Esophagus squamous epithelium (tissue), 5 donors: ENCODE data around the gene MAD1L1. TPM values are rescaled to one million over a fixed set of nuclear protein-coding genes. Genes with fewer than 3 reads are reported as not detected.

ENCODE experiments used
- DNase-seq: peaks from one replicate; lab custom pipeline; 2025; lab: John Stamatoyannopoulos, UW
- H3K27ac ChIP-seq, 4 donors: fragments of 200-600 bp; sonication (generic); one replicate each; pipeline ENCODE4 v1.5.1; 2016 to 2019; ENCODE audit warnings: mild to moderate bottlenecking in 1 of 4
- H3K27me3 ChIP-seq, 4 donors: fragments of 200-600 bp; sonication (generic); 1 replicate in 3 of 4; 2 replicates in 1 of 4; pipeline versions ENCODE4 v1.5.1 to v1.6.0; 2017 to 2021; ENCODE audit warnings: antibody characterized with exemption in 1 of 4
- H3K36me3 ChIP-seq, 3 donors: fragments of 200-600 bp; sonication (generic); one replicate each; pipeline ENCODE4 v1.5.1; 2016 to 2019
- H3K4me1 ChIP-seq, 3 donors: fragments of 200-600 bp; sonication (generic); one replicate each; pipeline ENCODE4 v1.5.1; 2017 to 2019
- H3K4me3 ChIP-seq, 4 donors: fragments of 200-600 bp; sonication (generic); 1 replicate in 3 of 4; 2 replicates in 1 of 4; pipeline ENCODE4 v1.5.1; 2016 to 2019; ENCODE audit warnings: mild to moderate bottlenecking in 2 of 4, moderate library complexity in 1 of 4
- H3K9me3 ChIP-seq, 3 donors: fragments of 200-600 bp; sonication (generic); one replicate each; pipeline ENCODE4 v1.5.1; 2016 to 2019
- POLR2A ChIP-seq, 4 donors: fragments of 450-650 bp; IDR thresholded peaks; one replicate each; pipeline ENCODE4 v1.6.1; 2017; ENCODE audit warnings: antibody characterized with exemption in 4 of 4, mild to moderate bottlenecking in 4 of 4, moderate library complexity in 3 of 4
- WGBS, 2 donors: methylation state at CpG; one replicate each; pipeline ENCODE4 v1.1.5; 2018; 5-methylcytosine and 5-hydroxymethylcytosine counted together
- intact Hi-C: fragments of 100-400 bp; cut with DNase I; formaldehyde crosslinking; loops from one replicate; pipeline ENCODE4 v1.15.0; 2022
- total RNA-seq, 4 donors: library from RNA; depleted of rRNA; stranded (reverse); fragments of >200 nt; gene quantifications; one replicate each; pipeline ENCODE4 v1.1.0, GENCODE V29; 2016
- TF ChIP-seq, protein P1 (sequence below), 6 experiments: fragments of 450-650 bp in 4 of 6; fragments of 200-600 bp in 2 of 6; sonication (generic) in 2 of 6; IDR thresholded peaks; one replicate each; pipeline ENCODE4 v1.5.1; 2016 to 2019; ENCODE audit warnings: antibody characterized with exemption in 6 of 6, mild to moderate bottlenecking in 4 of 6, moderate library complexity in 4 of 6
- donor health status: DM: yes; HTN: yes; CAD: no.

MAD1L1 gene
- total RNA-seq, 4 donors from 2014 or later: 16.6 to 40.4 (median 30.2) TPM

- H3K4me1 ChIP-seq: peaks cover 0 to 12% (median 0%) of the 10 kb centered on the region in 3 donors
- H3K9me3 ChIP-seq: no peaks in the 10 kb centered on the region
- H3K4me3 ChIP-seq: no peak overlapping the region
- intact Hi-C loops: no loop called here
- H3K36me3 ChIP-seq: peaks cover 0 to 40% (median 7%) of the 10 kb centered on the region in 3 donors
- no peak for DNase-seq
- WGBS, 2 donors: 82 to 87% methylated on average over 5 to 10 of the region's 11 CpGs
- H3K27me3 ChIP-seq: no peaks in the 10 kb centered on the region
- H3K27ac ChIP-seq: no peak overlapping the region
- TF ChIP-seq POLR2A (IDR thresholded peaks at IDR 0.05): no peak
- TF ChIP-seq, protein P1, sequence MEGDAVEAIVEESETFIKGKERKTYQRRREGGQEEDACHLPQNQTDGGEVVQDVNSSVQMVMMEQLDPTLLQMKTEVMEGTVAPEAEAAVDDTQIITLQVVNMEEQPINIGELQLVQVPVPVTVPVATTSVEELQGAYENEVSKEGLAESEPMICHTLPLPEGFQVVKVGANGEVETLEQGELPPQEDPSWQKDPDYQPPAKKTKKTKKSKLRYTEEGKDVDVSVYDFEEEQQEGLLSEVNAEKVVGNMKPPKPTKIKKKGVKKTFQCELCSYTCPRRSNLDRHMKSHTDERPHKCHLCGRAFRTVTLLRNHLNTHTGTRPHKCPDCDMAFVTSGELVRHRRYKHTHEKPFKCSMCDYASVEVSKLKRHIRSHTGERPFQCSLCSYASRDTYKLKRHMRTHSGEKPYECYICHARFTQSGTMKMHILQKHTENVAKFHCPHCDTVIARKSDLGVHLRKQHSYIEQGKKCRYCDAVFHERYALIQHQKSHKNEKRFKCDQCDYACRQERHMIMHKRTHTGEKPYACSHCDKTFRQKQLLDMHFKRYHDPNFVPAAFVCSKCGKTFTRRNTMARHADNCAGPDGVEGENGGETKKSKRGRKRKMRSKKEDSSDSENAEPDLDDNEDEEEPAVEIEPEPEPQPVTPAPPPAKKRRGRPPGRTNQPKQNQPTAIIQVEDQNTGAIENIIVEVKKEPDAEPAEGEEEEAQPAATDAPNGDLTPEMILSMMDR (IDR thresholded peaks at IDR 0.05): no peak
Observed at GRCh38 chr7:2278026-2278425, 45.3 kb upstream of the MAD1L1 start.

- 93% methylated on average over 6 of the region's 18 CpGs; no CpG with 5 or more reads in 1 of the 2 donors for WGBS, 2 donors
- intact Hi-C loops: no loop called here
- no peak for TF ChIP-seq POLR2A (IDR thresholded peaks at IDR 0.05)
- TF ChIP-seq, protein P1 (IDR thresholded peaks at IDR 0.05): no peak
- H3K9me3 ChIP-seq: no peaks in the 10 kb centered on the region
- peaks cover 0 to 5% (median 0%) of the 10 kb centered on the region in 3 donors for H3K4me1 ChIP-seq
- peaks cover 1 to 57% (median 9%) of the 10 kb centered on the region in 3 donors for H3K36me3 ChIP-seq
- no peak overlapping the region for H3K4me3 ChIP-seq
- no peak overlapping the region for H3K27ac ChIP-seq
- no peaks in the 10 kb centered on the region for H3K27me3 ChIP-seq
- no peak for DNase-seq
Observed at GRCh38 chr7:2276107-2276506, 43.4 kb upstream of the MAD1L1 start.

- Histone ChIP-seq H3K27me3 (no peaks in the 10 kb centered on the region), H3K4me3 (no peak overlapping the region), H3K4me1 (no peaks in the 10 kb centered on the region), H3K9me3 (no peaks in the 10 kb centered on the region), H3K36me3 (peaks cover 4 to 65% (median 14%) of the 10 kb centered on the region in 3 donors), H3K27ac (no peak overlapping the region)
- 87 to 88% methylated on average over 9 to 14 of the region's 18 CpGs for WGBS, 2 donors
- no peak for TF ChIP-seq POLR2A (IDR thresholded peaks at IDR 0.05)
- TF ChIP-seq, protein P1 (IDR thresholded peaks at IDR 0.05): no peak
- intact Hi-C loops: no loop called here
- DNase-seq: no peak
Observed at GRCh38 chr7:2275101-2275500, 42.4 kb upstream of the MAD1L1 start.

DNA sequence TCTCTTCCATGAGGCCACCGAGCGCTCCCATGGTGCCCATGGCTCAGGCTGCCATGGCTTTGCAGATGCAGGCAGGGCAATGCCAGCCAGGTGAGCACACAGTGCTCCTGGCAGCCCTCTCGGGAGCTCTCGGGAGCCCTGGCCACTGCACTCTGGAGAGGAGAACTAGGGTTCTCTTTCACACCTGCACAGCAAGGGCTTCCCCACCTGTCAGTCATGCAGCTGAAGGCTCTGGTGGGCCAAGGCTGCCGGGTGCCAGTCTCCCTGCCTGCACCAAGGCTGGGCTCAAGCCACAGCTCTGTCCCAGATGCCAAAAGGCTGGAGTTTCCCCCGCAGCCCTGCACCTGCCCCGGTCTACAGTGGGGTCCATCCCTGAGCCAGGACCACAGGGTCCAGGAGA lies 41.9 kb upstream of the MAD1L1 start:
- H3K36me3 ChIP-seq: peaks cover 4 to 67% (median 14%) of the 10 kb centered on the region in 3 donors
- 40 to 72% methylated on average over 2 of the region's 7 CpGs for WGBS, 2 donors
- no peaks in the 10 kb centered on the region for H3K9me3 ChIP-seq
- no peak overlapping the region for H3K4me3 ChIP-seq
- no peak for DNase-seq
- intact Hi-C loops: no loop called here
- no peaks in the 10 kb centered on the region for H3K27me3 ChIP-seq
- no peak for TF ChIP-seq POLR2A (IDR thresholded peaks at IDR 0.05)
- TF ChIP-seq, protein P1 (IDR thresholded peaks at IDR 0.05): no peak
- peaks cover 0 to 4% (median 0%) of the 10 kb centered on the region in 3 donors for H3K4me1 ChIP-seq
- no peak overlapping the region for H3K27ac ChIP-seq

GRCh38 chr7:2273866-2274265 lies 41.1 kb upstream of the MAD1L1 start:
- intact Hi-C loops: no loop called here
- 95 to 96% methylated on average over 15 to 16 of the region's 20 CpGs for WGBS, 2 donors
- no peak for DNase-seq
- no peak overlapping the region for H3K27ac ChIP-seq
- peaks cover 0 to 8% (median 0%) of the 10 kb centered on the region in 3 donors for H3K4me1 ChIP-seq
- no peak for TF ChIP-seq POLR2A (IDR thresholded peaks at IDR 0.05)
- TF ChIP-seq, protein P1 (IDR thresholded peaks at IDR 0.05): no peak
- H3K36me3 ChIP-seq: peaks cover 4 to 68% (median 14%) of the 10 kb centered on the region in 3 donors
- H3K4me3 ChIP-seq: no peak overlapping the region
- no peaks in the 10 kb centered on the region for H3K27me3 ChIP-seq
- no peaks in the 10 kb centered on the region for H3K9me3 ChIP-seq
